ENCODE results near the gene DIP2C.
"Not testable (repeated sequence)": the region's sequence is repeated elsewhere in the genome, so short reads cannot be mapped to it uniquely, and the experiment has no call there.

The DIP2C gene

GRCh38 chr10:689452-690371, at the start of gene DIP2C:
Gene DIP2C, minus strand, starts transcription at chr10:689668. Its CDS starts 90 bp downstream, at chr10:689578.
- DNase-seq (ENCODE audit: low read depth in 3 of 3), result no peak

- DNase-seq (ENCODE audit: low read depth in 3 of 3), result no peak
Measured at GRCh38 chr10:734481-734880, 45.0 kb upstream of the DIP2C start.

GRCh38 chr10:733086-733485, 43.6 kb upstream of the DIP2C start:
- no peak for DNase-seq (ENCODE audit: low read depth in 3 of 3)

DNA sequence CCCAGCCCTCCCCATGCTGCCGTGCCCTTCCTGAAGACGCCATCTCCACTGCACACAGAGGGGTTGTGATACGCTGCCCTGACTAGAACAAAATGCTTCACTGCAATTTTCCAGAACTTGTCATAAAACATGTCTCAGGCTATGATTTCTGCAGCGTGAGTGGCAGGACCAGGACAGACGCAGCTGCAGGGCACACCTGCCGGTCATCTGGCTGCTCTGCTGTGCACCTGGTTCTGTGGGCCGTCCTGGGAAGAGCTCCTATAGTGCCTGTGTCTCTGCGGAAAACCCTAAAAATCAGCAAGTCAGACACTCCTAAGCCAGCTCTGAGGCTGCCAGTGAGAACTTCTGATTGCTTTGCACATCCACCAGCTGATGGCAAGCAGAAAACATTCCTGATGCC, 39.7 kb upstream of the DIP2C start:
- no peak for DNase-seq (ENCODE audit: low read depth in 3 of 3)

- DNase-seq (ENCODE audit: low read depth in 3 of 3), result no peak
Measured at GRCh38 chr10:728603-729002, 39.1 kb upstream of the DIP2C start.

GRCh38 chr10:727162-727790, 37.8 kb upstream of the DIP2C start:
- DNase-seq (ENCODE audit: low read depth in 3 of 3), result no peak

- DNase-seq (ENCODE audit: low read depth in 3 of 3), result no peak
Measured at GRCh38 chr10:725786-726185, 36.3 kb upstream of the DIP2C start.

GRCh38 chr10:725302-725701, 35.8 kb upstream of the DIP2C start:
- no peak for DNase-seq (ENCODE audit: low read depth in 3 of 3)

DNA sequence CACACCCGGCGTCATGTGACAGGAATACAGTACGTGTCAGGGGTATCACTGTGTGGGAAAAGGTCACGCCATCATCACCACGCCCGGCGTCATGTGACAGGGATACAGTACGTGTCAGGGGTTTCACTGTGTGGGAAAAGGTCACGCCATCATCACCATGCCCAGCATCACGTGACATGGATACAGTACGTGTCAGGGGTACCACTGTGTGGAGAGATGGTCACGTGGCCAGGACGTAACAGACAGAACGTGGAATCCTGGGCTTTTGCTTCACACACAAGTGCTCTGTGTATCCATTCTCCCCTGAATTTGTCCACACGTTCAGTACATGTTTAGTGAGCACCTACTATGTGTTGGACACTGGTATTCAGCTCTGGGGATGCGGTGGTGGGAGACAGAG, 34.5 kb upstream of the DIP2C start:
- no peak for DNase-seq (ENCODE audit: low read depth in 3 of 3)

DNA sequence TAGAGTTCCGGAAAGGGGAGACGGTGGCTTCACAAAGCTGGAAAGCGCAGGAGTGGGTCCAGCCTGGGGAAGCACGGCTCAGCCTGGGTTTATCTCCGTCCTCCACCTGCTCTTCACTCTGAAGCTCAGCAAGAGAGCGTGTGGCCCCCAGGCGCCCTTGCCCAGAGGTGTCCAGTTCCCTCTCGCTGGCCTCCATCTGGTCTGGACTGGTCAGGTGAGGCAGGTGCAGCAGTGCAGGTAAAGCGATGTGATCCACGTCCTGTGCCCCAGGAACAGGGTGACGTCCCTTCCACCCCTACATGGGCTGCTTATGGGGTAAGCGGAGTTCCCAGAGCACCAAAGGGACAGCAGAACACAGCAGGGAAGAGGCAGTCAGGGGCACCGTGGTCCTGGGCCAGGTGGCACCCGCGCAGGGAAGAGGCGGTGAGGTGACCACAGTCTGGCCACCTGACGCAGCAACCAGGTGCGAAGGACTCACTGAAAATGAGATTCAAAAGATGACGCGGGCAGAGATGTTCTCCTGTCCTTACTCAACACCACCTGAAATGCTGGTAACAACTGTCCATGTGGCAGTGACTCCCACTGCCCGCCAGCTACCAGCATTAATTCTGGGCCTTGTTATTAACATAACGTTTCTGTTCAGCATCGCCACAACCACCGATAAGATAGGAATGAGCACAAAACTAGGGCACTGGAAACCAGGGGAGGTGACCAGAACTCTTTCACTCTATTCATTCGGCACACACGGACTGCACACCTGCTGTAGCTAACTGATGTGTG, 33.0 kb upstream of the DIP2C start:
- no peak for DNase-seq (ENCODE audit: low read depth in 3 of 3)

DNA sequence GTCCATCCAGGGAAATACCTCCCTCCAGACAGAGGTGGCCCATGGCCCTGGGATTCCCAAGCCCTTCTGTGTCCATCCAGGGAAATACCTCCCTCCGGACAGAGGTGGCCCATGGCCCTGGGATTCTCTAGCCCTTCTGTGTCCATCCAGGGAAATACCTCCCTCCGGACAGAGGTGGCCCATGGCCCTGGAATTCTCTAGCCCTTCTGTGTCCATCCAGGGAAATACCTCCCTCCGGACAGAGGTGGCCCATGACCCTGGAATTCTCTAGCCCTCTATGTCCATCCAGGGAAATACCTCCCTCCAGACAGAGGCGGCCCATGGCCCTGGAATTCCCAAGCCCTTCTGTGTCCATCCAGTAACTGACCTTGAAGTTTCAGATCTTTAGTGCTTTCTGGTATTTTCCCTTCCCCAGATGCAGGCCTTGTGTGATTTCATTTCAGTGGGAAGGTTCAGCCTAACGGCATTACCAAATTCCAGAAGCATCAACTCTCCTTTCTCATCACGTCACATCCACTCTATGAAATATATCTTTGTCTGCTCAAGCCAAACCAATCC, 28.8 kb upstream of the DIP2C start:
- no peak for DNase-seq (ENCODE audit: low read depth in 3 of 3)

DNA sequence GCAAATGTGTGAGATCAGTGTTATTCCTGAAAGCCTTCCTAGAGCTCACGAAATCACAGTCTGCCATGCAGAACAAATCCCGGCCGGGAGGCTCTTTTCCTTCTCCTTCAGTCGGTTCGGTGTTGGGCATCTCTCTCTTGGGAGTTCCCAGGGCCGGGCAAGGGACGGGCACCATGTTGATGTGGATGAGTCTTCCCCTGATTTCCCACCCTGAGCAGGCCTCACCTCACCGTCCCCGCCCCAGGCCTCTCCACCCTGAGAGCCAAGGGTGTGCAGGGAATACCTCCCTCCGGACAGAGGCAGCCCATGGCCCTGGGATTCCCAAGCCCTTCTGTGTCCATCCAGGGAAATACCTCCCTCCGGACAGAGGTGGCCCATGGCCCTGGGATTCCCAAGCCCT, 28.0 kb upstream of the DIP2C start:
- DNase-seq (ENCODE audit: low read depth in 3 of 3), result no peak

DNA sequence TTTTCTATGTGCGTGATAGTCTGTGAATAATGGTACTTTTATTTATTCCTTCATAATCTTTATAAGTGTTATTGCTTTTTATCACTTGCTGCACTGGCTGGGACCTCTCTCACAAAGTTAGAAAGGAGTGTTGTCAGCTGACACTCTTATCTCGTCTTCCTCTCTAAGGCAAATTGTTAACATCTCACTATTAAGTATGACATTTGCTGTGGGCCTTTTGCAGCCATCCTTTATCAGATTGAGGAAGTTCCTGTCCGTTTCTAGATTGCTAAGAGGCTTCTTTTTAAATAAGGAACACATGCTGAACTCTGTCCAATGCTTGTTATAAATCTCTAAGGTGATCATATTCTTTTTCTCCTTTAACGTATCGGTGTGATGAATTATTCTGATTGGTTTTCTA, 27.4 kb upstream of the DIP2C start:
- no peak for DNase-seq (ENCODE audit: low read depth in 3 of 3)

GRCh38 chr10:714214-714613, 24.7 kb upstream of the DIP2C start:
- no peak for DNase-seq (ENCODE audit: low read depth in 3 of 3)

GRCh38 chr10:712575-712974, 23.1 kb upstream of the DIP2C start:
- DNase-seq (ENCODE audit: low read depth in 3 of 3), result no peak

GRCh38 chr10:712089-712488, 22.6 kb upstream of the DIP2C start:
- DNase-seq (ENCODE audit: low read depth in 3 of 3), result no peak

DNA sequence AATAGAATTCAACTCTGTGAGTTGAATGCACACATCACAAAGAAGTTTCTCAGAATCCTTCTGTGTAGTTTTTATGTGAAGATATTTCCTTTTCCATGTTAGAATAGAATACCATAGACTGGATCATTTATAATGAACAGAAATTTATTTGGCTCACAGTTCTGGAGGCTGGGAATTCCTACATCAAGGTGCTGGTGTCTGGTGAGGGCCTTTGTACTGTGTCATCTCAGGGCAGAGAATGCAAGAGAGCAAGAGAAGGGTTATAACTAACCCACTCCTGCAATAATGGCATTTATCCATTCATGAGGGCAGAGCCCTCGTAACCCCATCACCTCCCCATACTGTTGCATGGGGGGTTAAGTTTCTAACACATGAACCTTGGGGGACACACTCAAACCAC, 18.4 kb upstream of the DIP2C start:
- no peak for DNase-seq (ENCODE audit: low read depth in 3 of 3)

- no peak for DNase-seq (ENCODE audit: low read depth in 3 of 3)
Measured at GRCh38 chr10:707456-707855, 18.0 kb upstream of the DIP2C start.

DNA sequence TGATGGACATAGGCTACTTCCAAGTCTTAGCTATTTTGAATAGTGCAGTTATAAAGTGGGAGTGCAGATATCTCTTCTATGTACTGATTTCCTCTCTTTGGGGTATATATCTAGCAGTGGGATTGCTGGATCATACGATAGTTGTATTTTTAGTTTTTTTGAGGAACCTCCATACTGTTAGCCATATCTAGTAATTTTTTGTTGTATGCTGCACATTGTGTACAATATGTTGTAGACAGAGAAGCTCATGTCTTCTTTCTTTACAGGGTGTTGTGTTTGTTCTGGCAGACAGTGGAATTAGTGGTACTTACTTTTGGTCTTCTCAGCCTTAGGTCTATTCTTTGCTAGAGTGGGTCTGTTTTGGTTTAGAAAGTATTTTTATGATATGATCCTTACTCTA, 13.7 kb upstream of the DIP2C start:
- no peak for DNase-seq (ENCODE audit: low read depth in 3 of 3)

GRCh38 chr10:700183-700582, 10.7 kb upstream of the DIP2C start:
- not testable (repeated sequence) for DNase-seq (ENCODE audit: low read depth in 3 of 3)

GRCh38 chr10:697097-697875, 7.8 kb upstream of the DIP2C start:
- no peak for DNase-seq (ENCODE audit: low read depth in 3 of 3)
